ENCODE results near the gene PPP1R7.

- no peak for TF ChIP-seq MYC (IDR thresholded peaks at IDR 0.05; ENCODE audit: low read depth, low read length)
- no peak for TF ChIP-seq CTCF (IDR thresholded peaks at IDR 0.05; ENCODE audit: low read depth, low read length)
- no peak for TF ChIP-seq POLR2A (IDR thresholded peaks at IDR 0.05; ENCODE audit: extremely low read depth, insufficient read length)
Observed at GRCh38 chr2:241201445-241202267, 51.4 kb downstream of the PPP1R7 start.

All from NB4 (cell line).